AG08396 (cell line): ENCODE measurements around the gene MORN3.
"Not testable (repeated sequence)": the region's sequence is repeated elsewhere in the genome, so short reads cannot be mapped to it uniquely, and the experiment has no call there.

Experiments used
- DNase-seq: peaks from one replicate; pipeline ENCODE4 v3.0.0; 2012; ENCODE audit warnings: low spot score, mixed read lengths

The MORN3 gene

DNA sequence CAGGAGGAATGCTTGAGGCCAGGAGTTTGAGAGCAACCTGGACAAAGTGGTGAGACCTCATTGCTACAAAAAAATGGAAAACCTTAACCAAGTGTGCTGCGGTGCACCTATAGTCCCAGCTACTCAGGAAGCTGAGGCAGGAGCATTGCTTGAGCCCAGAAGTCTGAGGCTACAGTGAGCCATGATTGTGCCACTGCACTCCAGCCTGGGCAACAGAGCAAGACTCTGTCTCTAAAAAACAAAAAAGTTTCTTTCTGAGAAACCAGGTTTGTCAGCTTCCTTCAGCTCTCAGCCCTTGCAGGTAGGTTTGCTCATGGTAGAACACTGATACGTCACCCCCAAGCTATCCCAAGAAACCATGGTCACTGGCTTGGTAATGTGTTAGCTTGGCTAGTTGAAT is 20.0 kb upstream of the MORN3 start:
- DNase-seq: no peak

DNA sequence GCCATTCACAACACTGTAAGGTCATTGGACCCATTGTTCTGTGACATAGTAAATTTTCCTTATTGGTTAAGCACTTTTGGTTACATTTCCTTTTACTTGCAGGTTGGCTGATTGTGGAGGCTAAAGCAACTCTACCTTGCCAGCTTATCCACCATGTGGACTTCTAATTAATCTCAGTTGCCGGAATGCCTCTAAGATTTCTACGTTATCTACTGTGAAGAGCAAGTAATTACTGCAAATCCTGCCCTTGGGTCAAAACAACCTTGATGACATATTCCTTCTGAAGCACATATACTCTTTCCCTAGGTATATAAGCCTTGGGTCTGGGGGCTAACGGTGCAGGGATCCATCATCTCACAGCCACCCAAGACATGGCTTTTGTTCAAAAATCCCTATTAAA is 19.5 kb upstream of the MORN3 start:
- DNase-seq: no peak

DNA sequence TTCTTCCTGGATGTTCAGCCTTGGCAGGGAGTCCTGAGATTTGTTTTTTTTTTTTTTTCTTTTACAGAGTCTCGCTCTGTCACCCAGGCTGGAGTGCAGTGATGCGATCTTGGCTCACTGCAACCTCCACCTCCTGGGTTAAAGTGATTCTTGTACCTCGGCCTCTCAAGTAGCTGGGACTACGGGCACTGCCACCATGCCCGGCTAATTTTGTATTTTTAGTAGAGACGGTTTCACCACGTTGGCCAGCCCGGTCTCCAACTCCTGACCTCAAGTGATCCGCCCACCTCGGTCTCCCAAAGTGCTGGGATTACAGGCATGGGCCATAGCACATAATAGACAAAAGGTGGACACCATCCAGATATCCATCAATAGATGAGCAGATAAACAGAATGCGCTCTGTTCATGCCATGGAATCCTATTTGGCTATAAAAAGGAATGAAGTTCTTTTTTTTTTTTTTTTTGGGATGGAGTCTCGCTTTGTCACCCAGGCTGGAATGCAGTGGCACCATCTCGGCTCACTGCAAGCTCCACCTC is 10.3 kb upstream of the MORN3 start:
- DNase-seq: not testable (repeated sequence)

DNA sequence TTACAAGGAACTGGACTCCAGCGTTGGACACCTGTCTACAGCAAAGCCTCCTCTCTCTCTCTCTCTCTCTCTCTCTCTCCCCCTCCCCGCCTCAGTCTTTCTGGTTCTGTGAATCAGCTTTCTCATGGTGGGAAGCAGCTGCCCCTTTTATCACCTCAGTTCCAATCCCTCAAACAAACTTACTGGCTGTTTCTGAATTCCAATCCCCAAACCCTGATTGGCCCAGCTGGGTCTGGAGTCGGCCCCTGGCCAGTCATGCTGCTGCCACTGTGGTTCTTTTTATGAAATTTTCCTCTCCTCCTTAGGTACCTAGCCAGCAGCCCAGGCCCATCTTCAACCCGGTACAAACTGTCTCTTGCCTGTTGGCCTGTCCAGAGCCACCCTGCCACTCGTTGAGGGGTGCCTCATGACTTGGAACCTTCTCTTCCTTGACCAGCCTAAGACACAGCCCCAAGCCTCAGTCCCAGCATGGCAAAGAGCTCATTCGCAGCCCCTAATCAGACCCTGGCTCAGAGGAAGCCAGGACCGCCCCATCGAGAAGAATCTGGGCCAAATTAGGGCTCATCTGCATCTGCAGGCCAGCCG is 9.4 kb upstream of the MORN3 start:
- DNase-seq: no peak

DNA sequence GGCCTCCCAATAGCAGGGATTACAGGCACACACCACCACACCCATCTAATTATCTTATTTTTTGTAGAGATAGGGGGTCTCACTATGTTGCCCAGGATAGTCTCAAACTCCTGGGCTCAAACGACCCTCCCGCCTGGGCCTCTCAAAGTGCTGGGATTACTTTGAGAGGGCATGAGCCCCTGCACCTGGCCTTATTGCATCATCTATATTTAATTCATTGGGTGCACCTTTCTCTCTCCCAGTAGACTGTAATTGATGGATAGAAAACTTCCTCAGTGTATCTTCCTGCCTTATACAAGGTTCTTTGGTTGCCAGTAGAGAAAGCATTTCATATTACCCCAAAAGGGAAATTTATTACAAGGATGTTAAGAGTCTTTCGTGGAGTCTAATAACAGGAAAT is 8.9 kb upstream of the MORN3 start:
- no peak for DNase-seq

DNA sequence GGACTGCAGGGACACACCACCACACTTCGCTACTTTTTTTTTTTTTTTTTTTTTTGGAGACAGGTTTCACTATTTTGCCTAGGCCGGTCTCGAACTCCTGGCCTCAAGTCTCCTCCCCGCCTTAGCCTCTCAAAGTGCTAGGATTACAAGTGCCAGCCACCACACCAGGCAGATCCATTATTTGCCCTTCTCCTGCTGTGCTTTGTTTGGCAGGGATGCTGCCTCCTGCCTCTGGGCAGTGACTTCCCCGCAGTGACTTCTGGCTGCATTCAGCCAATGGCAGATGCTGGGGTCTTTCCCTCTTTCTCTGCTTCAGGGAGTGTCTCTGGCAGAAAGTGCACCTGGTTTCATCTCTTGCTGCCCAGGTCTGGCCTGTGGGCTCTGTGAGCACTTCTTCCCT is 6.7 kb upstream of the MORN3 start:
- DNase-seq: no peak

DNA sequence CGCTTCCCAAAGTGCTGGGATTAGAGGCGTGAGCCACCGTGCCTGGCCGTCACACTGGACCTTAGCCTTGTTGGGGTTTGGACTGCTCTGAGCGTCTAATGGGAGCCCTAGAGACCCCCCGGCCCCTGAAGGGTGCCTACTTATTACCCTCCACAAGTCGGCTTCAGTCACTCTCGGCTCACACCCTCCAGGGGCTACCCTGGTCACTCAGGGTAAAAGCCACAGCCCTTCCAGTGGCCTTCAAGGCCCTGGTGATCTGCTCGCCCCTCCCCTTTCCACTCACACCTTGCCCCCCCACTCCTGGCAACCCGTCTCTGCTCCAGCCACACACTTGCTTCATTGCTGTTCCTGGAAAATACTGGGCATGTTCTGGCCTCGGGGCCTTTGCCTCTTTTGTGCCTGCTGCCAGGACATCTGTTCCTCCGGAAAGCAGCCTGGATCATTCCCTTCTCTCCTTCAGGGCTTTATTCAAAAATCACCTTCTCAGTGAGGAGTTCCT is 3.6 kb upstream of the MORN3 start:
- DNase-seq: no peak

DNA sequence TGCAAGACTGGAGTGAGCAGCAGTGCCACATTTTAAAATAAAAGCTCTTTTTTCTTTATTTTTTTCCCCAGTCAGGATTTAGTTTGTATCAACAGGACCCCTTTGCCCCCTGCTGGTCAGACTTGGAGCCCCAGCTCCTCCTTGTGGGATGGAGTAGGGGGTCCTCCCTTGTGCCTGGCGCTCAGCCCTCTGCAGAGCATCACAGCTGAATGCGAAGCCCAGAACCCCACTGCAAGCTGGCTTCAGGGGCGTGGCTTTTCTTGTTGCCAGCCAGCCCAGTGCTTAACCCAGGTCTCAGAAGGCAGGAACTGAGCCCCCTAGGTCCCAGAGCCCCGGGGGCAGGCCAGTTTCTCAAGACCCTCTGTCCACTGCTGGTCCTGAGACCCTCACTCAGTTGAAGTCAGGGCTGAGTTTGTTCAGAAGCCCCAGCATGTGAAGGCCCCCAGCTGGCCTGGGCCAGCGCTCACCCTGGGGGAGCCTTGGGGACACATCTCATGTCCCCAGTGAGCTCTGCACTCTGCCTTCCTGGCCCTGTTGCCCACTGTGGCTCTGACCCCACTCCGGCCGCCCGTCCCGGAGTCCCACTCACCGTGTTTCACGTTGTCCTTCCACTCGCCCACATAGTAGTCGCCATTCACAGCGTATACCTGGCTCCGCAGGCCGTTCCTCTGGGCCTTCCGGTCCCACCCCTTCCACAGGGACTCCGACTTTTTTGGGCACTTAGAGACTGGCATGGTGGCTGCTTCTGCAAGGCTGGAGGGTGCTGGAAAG is 519 bp downstream of the MORN3 start:
- peak; percentile 45 for DNase-seq

DNA sequence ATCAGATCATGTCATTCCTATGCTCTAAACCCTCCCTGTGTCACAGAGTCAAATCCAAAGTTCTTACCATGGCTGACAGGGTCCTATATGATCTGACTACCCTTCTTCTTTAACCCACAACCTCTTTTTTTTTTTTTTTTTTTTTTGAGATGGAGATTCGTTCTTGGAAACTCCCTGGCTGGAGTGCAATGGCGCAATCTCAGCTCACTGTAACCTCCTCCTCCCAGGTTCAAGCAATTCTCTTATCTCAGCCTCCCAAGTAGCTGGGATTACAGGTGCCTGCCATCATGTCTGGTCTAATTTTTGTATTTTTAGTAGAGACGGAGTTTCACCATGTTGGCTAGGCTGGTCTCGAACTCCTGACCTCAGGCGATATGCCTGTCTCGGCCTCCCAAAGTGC is 2.6 kb downstream of the MORN3 start:
- DNase-seq: not testable (repeated sequence)

DNA sequence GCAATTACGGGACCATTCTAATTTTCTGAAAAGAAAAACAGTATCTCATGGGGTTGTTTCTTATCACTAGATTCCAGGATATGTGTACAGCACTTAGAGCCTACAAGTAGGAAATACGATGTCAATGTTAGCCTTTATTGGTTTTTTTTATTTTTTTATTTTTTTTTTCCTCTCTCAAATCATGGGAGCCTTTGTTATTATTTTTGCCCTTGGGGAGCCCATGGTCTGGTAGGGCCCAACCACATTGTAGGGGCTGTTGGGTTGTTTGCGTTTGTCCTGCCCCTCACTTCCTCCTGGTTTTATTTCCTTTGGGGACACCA is 5.9 kb downstream of the MORN3 start:
- DNase-seq: no peak

DNA sequence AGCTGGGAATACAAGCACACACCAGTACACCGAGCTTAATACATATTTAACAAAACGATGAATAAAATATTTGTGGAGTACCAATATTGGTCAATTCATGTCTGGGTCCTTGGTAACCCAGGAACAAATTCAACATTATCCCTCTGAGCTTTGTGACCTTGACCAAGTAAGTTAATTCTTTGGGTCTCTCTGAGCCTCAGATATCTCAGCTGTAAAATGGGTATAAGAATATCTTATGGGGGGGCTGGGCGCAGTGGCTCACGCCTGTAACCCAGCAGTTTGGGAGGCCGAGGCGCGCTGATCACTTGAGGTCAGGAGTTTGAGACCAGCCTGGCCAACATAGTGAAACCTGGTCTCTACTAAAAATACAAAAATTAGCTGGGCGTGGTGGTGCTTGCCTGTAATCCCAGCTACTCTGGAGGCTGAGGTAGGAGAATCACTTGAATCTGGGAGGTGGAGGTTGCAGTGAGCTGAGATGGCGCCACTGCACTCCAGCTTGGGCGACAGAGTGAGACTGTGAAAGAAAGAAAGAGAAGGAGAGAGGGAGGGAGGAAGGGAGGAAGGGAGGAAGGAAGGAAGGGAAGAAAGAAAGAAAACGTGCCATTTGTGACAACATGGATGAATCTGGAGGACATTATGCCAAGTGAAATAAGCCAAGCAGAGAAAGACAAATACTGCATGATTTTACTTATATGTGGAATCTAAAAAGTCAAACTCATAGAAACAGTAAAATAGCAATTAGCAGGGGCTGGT is 7.9 kb downstream of the MORN3 start:
- DNase-seq: not testable (repeated sequence)

DNA sequence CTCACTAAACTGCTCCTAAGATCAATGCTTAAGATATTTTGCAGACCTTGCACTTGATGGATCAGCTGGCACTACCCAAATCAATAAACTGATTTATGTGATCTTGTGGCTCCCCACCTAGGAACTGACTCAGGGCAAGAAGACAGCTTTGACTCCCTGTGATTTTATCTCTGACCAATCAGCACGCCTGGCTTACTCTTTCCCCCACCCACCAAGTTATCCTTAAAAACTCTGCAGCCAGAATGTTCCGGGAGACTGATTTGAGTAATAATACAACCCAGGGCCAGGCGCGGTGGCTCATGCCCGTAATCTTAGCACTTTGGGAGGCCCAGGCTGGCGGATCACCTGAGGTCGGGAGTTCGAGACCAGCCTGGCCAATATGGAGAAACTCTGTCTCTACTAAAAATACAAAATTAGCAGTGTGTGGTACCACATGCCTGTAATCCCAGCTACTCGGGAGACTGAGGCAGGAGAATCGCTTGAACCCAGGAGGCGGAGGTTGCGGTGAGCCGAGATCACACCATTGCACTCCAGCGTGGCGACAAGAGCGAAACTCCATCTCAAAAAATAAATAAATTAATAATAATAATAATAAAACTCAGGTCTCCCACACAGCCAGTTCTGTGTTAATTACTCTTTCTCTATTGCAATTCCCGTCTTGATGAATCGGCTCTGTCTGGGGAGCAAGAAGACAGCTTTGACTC is 12.0 kb downstream of the MORN3 start:
- no peak for DNase-seq

DNA sequence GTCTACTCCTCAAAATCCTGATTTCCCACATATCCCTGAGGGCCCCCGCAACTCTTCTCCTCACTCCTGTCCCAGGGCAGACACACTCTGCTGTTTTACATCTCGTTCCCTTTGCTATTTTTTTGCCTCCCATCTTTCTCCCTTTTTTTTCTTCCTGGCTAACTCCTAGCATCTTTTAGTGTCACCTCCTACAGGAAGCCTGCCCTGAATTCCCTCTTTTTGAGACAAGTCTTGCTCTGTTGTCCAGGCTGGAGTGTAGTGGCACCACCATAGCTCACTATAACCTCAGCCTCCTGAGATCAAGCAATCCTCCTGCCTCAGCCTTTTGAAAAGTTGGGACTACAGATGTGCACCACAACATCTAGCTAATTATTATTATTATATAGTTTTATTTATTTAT is 13.3 kb downstream of the MORN3 start:
- no peak for DNase-seq

DNA sequence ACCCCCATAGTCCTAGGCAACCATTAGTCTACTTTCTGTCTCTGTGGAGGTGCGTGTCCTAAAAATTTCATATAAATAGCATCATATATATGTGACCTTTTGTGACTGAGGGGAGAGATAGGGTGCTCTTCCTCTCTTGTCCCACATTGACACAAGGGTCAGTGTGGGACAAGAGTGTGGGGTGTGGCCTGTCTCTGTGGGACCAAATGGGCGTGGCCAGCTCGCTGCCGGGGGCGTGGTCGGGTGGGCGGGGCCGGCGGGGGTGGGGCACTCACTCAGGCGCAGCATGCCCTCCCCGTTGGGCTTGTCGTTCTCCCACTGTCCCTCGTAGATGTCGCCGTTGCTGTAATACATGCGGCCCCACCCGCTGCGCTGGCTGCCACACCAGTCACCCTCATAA is 15.5 kb downstream of the MORN3 start:
- no peak for DNase-seq

DNA sequence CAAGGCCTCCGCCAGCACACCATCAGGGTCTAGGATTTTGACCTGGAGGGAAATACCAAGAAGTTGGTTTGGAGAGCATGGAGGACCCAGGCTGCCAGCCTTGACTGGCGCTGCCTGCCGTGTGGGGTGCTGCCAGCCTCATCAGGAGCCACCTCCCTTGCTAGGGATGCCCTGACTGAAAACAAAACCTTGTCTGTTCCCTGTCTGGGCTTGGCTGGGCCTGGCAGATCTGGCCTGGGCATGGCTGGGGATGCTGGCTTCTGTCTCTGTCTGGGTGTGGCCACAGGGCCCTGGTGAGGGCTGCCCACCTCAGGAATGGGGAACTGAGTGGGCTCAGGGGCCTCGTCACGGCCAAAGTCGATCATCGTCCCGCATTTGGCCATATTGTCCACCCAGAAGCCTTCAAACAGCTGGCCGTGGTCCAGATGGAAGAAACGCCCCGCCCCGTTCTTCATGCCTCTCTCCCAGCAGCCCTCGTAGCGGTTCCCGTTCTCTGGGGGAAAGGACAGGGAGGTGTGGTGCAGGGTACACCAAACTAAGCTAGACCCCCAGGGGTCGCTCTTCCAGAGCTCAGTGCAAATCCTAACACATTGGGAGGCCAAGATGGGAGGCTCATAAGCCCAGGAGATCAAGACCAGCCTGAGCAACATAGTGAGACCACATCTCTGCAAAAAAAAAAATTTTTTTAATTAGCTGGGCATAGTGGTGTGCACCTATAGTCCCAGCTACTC is 16.5 kb downstream of the MORN3 start:
- no peak for DNase-seq

DNA sequence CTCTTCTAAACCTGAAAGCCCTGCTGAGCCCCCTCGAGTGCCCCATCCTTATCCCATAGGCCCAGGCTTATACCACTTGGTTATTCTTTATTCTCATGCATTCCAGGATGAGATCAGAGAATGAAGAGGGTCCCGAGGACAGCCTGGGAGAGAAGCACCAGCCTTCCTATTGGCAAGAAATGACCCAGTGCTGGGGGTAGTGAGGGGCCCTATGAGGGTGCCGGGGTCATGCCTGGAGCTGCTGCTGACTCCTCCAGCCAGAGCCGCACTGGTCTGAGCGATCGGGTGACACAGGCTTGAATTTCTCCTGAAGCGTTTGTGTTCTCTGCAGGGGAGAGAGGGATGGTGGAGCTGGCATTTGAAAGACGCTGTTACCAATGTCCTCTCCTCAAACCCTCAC is 18.1 kb downstream of the MORN3 start:
- DNase-seq: no peak

DNA sequence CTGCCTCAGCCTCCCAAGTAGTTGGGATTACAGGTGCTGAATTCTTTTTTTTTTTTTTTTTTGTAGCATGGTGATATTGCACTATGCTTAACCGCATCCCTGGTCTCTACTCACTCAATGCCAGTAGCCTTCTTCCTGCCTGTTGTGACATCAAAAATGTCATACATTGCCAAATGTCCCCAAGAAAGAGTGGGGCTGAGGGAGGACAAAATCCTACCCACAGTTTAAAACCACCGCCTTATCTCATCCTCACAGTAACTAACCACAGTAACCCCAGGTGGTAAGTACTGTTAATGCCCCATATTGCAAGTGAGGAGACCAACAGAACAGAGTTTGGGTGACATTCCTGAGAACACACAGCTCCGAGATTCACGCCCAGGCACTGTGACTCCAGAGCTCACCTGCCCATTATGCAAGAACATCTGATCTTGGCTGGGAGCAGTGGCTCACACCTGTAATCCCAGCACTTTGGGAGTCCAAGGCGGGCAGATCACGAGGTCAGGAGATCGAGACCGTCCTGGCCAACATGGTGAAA is 19.6 kb downstream of the MORN3 start:
- no peak for DNase-seq

DNA sequence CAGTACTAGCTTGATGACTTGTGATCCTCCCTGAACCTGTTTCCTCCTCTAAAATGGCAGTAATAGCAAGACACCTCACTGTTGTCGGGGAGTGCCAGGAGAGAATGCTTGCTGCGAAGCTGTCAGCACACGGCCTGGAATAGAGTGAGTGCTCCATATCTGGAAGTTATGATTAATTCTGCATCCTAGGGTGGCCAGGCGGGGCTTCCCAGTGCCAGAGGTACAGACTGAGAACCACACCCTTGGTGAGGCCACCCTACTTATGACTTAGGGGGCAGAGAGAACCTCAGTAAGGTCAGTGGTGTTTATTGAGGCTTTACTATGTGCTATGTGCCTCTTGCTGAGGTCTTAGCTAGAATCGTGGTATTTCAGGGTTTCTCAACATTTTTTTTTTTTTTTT is 20.1 kb downstream of the MORN3 start:
- no peak for DNase-seq

DNA sequence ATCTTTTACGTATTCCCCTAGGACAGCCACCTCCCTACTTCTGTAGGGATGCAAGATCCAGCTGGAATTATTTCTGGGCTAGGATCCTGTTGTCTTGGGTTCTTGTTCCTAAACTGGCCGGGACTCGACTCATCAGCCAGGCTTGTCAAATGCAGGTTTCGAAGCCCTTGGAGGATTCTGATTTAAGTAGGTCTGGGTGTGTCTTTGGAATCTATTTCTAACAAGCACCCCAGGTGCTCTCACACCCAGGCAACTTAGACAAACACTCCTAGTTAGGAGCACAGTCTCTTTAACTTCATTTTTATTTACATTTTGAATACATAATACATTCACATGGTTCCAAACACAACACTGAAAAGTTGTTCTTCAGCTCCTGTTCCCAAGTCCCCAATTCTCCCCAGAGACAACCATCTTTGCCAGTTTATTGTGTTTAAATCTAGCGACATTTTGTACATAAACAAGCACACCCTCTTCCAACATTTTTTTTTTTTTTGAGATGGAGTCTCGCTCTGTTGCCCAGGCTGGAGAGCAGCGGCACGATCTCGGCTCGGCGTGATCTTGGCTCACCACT is 20.9 kb downstream of the MORN3 start:
- DNase-seq: no peak

DNA sequence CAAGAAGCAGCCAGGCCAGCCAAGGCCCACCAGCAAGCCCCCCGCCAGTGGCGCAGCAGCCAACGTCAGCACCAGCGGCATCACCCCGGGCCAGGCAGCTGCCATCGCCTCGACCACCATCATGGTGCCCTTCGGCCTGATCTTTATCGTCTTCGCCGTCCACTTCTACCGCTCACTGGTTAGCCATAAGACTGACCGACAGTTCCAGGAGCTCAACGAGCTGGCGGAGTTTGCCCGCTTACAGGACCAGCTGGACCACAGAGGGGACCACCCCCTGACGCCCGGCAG is 28.2 kb downstream of the MORN3 start:
- no peak for DNase-seq
